ENCODE results near the gene CD300H.

GRCh38 chr17:74525781-74526288 lies 41.5 kb downstream of the CD300H start:
- TF ChIP-seq POLR2AphosphoS5 (IDR thresholded peaks at IDR 0.05; ENCODE audit: low read depth, low read length) (no peak), ELF1 (IDR thresholded peaks at IDR 0.05; ENCODE audit: borderline replicate concordance, low read depth) (no peak), CTCF (IDR thresholded peaks at IDR 0.05 in 2 of 3, conservative IDR thresholded peaks at IDR 0.05 in 1 of 3; ENCODE audit: borderline replicate concordance in 1 of 3, insufficient read depth in 1 of 3, low read depth in 2 of 3, low read length in 2 of 3) (no peak), POLR2A (IDR thresholded peaks at IDR 0.05; ENCODE audit: borderline replicate concordance, extremely low read depth, insufficient read depth, insufficient read length) (no peak), MAX (IDR thresholded peaks at IDR 0.05) (no peak), FOSL1 (IDR thresholded peaks at IDR 0.05; ENCODE audit: low read depth) (no peak), ZNF274 (IDR thresholded peaks at IDR 0.05; ENCODE audit: low read depth, low read length) (no peak), JUND (IDR thresholded peaks at IDR 0.05) (no peak)

Data from HCT116 (cell line).